Measurements from ENCODE around the gene FOXK1. TPM values are rescaled to one million over a fixed set of nuclear protein-coding genes. Genes with fewer than 3 reads are reported as not detected.
A peak's percentile ranks its signal among the peaks of the same experiment; 100 is the strongest.

Gene FOXK1
- total and polyA plus RNA-seq, 9 of the 15 experiments (the other 6 are each of a cell fraction or from before 2014, with no cell fraction given) = 0.32 to 45.5 (median 8.1) TPM

- TF ChIP-seq REST (IDR thresholded peaks at IDR 0.05; ENCODE audit: borderline replicate concordance) = peak; percentile 80
- no peak for TF ChIP-seq REST (CRISPR knock-in tag; IDR thresholded peaks at IDR 0.05; ENCODE audit: low read depth)
- 0 out of 2 replicates have a peak, but pooled peaks have one; percentile 21 for TF ChIP-seq KLF1 (tag; IDR thresholded peaks at IDR 0.05)
- no peak for TF ChIP-seq CEBPB (tag; IDR thresholded peaks at IDR 0.05)
- TF ChIP-seq BCL6 (CRISPR knock-in tag; IDR thresholded peaks at IDR 0.05) = no peak
- TF ChIP-seq CTCFL (IDR thresholded peaks at IDR 0.05; ENCODE audit: borderline replicate concordance, insufficient read depth, low read depth, low read length, poor library complexity, severe bottlenecking) = peak; percentile 77
- TF ChIP-seq ZBTB49 (CRISPR knock-in tag; IDR thresholded peaks at IDR 0.05; ENCODE audit: borderline replicate concordance) = no peak
- 0 out of 2 replicates have a peak, but pooled peaks have one; percentile 9 for TF ChIP-seq MAX (CRISPR knock-in tag; IDR thresholded peaks at IDR 0.05)
- TF ChIP-seq POLR2G (IDR thresholded peaks at IDR 0.05; ENCODE audit: low read depth, low read length) = peak; percentile 44; the same call in 1 of the 2 replicates
- TF ChIP-seq RFX7 (CRISPR knock-in tag; IDR thresholded peaks at IDR 0.05) = no peak
- no peak for TF ChIP-seq TAF7 (tag; IDR thresholded peaks at IDR 0.05)
- TF ChIP-seq CHD2 (IDR thresholded peaks at IDR 0.05; ENCODE audit: low read depth, low read length) = no peak
- 0 out of 2 replicates have a peak, but pooled peaks have one; percentile 23 for TF ChIP-seq BHLHE40 (IDR thresholded peaks at IDR 0.05; ENCODE audit: low read length)
- TF ChIP-seq NCOA1 (IDR thresholded peaks at IDR 0.05; ENCODE audit: low read depth) = no peak
Measured at GRCh38 chr7:4753598-4754432, 71.7 kb downstream of the FOXK1 start (continued).

All from K562 (cell line).